PC-3 (cell line): ENCODE measurements around the gene NKD2. TPM values are rescaled to one million over a fixed set of nuclear protein-coding genes. Genes with fewer than 3 reads are reported as not detected.

Experiments
- ATAC-seq: fragments of 200-7000 bp; cut with Tn5 transposase; 2 replicates; pipeline ENCODE4 v1.9.1; 2020; ENCODE audit warnings: mild to moderate bottlenecking, moderate library complexity
- BruUV-seq: library from RNA; stranded (reverse); fragments of 400-500 nt; replicated peaks from 2 replicates; lab custom pipeline; 2021; lab: Mats Ljungman, UMichigan
- CTCF ChIA-PET: fragments of 300-600 bp; sonication (Branson Sonifier 250); formaldehyde crosslinking; loops from one replicate; lab custom pipeline; 2022; ENCODE audit warnings: antibody characterized with exemption; lab: Charles Lee
- POLR2A ChIA-PET: fragments of 300-600 bp; sonication (Branson Sonifier 250); formaldehyde crosslinking; loops from one replicate; lab custom pipeline; 2022; ENCODE audit warnings: antibody characterized with exemption; ENCODE audit not compliant: unreplicated experiment; lab: Charles Lee
- DNase-seq: peaks from one replicate; pipeline ENCODE4 v3.0.0-alpha.2; 2015
- H2AFZ ChIP-seq: fragments of 300-600 bp; sonication (generic); 2 replicates; pipeline ENCODE4 v1.6.0; 2016; ENCODE audit warnings: antibody characterized with exemption, low read length
- H3F3A ChIP-seq: fragments of 300-600 bp; sonication (generic); one replicate; pipeline ENCODE4 v1.6.0; 2017; ENCODE audit warnings: antibody characterized with exemption, low read length, control low read depth, mild to moderate bottlenecking; ENCODE audit not compliant: unreplicated experiment
- H3K27ac ChIP-seq: fragments of 300-600 bp; sonication (generic); 2 replicates; pipeline ENCODE4 v1.5.1; 2016; ENCODE audit warnings: mild to moderate bottlenecking, low read length
- H3K27me3 ChIP-seq: fragments of 300-600 bp; sonication (generic); 2 replicates; pipeline ENCODE4 v1.6.1; 2016; ENCODE audit warnings: low read length, mixed read lengths
- H3K36me3 ChIP-seq: fragments of 300-600 bp; sonication (generic); 2 replicates; pipeline ENCODE4 v1.6.1; 2016; ENCODE audit warnings: low read depth, mixed run types, low read length, mixed read lengths
- H3K4me1 ChIP-seq: fragments of 300-600 bp; sonication (generic); 2 replicates; pipeline ENCODE4 v1.5.1; 2016; ENCODE audit warnings: low read length; ENCODE audit not compliant: insufficient read depth
- H3K4me2 ChIP-seq: fragments of 300-600 bp; sonication (generic); 2 replicates; pipeline ENCODE4 v1.6.0; 2016; ENCODE audit warnings: low read length
- H3K4me3 ChIP-seq: fragments of 300-600 bp; sonication (generic); 2 replicates; pipeline ENCODE4 v1.5.1; 2016; ENCODE audit warnings: mild to moderate bottlenecking, low read length, mixed read lengths
- H3K79me2 ChIP-seq: fragments of 300-600 bp; sonication (generic); 2 replicates; pipeline ENCODE4 v1.6.1; 2017; ENCODE audit warnings: low read length, mixed read lengths
- H3K9ac ChIP-seq: fragments of 300-600 bp; sonication (generic); 2 replicates; pipeline ENCODE4 v1.6.0; 2016; ENCODE audit warnings: mild to moderate bottlenecking, low read length
- H3K9me2 ChIP-seq: fragments of 300-600 bp; sonication (generic); replicated peaks from 2 replicates; pipeline ENCODE4 v1.6.1; 2016; ENCODE audit warnings: mixed run types, low read length, mixed read lengths
- H3K9me3 ChIP-seq: fragments of 300-600 bp; sonication (generic); 2 replicates; pipeline ENCODE4 v1.6.1; 2016; ENCODE audit warnings: low read length, mixed read lengths
- H4K20me1 ChIP-seq: fragments of 300-600 bp; sonication (generic); 2 replicates; pipeline ENCODE4 v1.6.1; 2016; ENCODE audit warnings: low read length, mixed read lengths
- EZH2 ChIP-seq: fragments of 300-600 bp; sonication (generic); IDR thresholded peaks from one replicate; pipeline ENCODE4 v1.6.1; 2017; ENCODE audit warnings: antibody characterized with exemption, mild to moderate bottlenecking, low read length; ENCODE audit not compliant: unreplicated experiment
- EZH2phosphoT487 ChIP-seq: fragments of 300-600 bp; sonication (generic); IDR thresholded peaks from 2 replicates; pipeline ENCODE4 v1.6.1; 2018; ENCODE audit warnings: mild to moderate bottlenecking, antibody characterized with exemption, low read length, borderline replicate concordance
- intact Hi-C: fragments of 100-400 bp; cut with micrococcal nuclease; formaldehyde crosslinking; loops from 2 replicates; pipeline ENCODE4 v1.9.0; 2023
- total RNA-seq: library from RNA; depleted of rRNA; stranded (reverse); fragments of >200 nt; gene quantifications from 2 replicates; pipeline ENCODE4 v1.2.3, GENCODE V29; 2014
- TF ChIP-seq, protein P1 (sequence below): fragments of 300-600 bp; sonication (generic); conservative IDR thresholded peaks from 2 replicates; pipeline ENCODE4 v1.5.1; 2017; ENCODE audit warnings: antibody characterized with exemption, low read depth, mild to moderate bottlenecking, low read length

The NKD2 gene
- total RNA-seq, 1 experiment from 2014 or later: 1.6 TPM

DNA sequence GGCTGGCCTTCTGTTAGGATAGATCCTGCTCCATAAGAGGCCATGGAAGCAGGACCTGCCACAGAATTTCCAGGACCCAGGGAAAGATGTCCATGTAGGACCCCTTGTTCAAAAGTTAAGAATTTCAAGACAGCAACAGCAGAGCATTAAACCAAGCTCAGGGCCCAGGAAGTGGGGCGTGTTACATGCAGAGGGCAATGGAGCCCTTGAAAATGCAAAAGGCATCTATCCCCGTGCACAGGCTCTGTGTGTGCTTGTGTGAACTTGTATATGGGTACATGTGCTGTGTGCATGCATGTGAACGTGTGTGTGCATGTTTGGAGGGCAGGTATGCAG is 14.4 kb upstream of the NKD2 start:
- Histone ChIP-seq H3K4me1 (no peaks in the 10 kb centered on the region), H3K4me2 (no peak overlapping the region), H2AFZ (no peak overlapping the region), H3K9ac (no peak overlapping the region), H3K36me3 (no peaks in the 10 kb centered on the region), H3K9me3 (no peaks in the 10 kb centered on the region), H3K79me2 (no peaks in the 10 kb centered on the region), H3F3A (no peaks in the 10 kb centered on the region), H4K20me1 (no peaks in the 10 kb centered on the region), H3K4me3 (no peak overlapping the region), H3K9me2 (no peaks in the 10 kb centered on the region), H3K27ac (no peak overlapping the region), H3K27me3 (peaks cover 26% of the 10 kb centered on the region)
- CTCF ChIA-PET: no interaction called here
- intact Hi-C loops: no loop called here
- no peak for ATAC-seq
- no peak for DNase-seq
- TF ChIP-seq EZH2 (no peak), EZH2phosphoT487 (no peak)
- TF ChIP-seq, protein P1, sequence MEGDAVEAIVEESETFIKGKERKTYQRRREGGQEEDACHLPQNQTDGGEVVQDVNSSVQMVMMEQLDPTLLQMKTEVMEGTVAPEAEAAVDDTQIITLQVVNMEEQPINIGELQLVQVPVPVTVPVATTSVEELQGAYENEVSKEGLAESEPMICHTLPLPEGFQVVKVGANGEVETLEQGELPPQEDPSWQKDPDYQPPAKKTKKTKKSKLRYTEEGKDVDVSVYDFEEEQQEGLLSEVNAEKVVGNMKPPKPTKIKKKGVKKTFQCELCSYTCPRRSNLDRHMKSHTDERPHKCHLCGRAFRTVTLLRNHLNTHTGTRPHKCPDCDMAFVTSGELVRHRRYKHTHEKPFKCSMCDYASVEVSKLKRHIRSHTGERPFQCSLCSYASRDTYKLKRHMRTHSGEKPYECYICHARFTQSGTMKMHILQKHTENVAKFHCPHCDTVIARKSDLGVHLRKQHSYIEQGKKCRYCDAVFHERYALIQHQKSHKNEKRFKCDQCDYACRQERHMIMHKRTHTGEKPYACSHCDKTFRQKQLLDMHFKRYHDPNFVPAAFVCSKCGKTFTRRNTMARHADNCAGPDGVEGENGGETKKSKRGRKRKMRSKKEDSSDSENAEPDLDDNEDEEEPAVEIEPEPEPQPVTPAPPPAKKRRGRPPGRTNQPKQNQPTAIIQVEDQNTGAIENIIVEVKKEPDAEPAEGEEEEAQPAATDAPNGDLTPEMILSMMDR: no peak
- POLR2A ChIA-PET: no interaction called here
- BruUV-seq: no TSS peak

DNA sequence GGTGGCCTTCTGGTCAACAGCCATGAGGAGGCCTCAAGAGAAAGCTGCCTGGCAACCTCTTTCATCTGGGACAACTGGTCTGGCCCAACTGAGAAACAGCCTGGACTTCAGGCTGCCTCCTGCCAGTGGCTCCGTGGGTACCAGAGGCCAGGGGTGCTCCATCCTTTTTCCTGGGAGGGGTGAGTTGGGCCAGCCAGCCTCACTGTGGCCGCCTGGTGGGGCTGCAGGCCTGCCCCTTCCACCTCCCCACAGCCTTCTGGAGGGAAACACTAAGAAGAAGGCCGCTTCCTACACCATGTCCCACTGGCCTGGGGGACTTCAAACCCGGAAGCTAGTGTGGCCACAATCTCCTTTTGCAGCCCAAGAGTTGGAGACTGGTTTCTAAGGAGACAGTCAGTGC is 13.8 kb upstream of the NKD2 start:
- no peak overlapping the region for H3K4me3 ChIP-seq
- H3K9ac ChIP-seq: no peak overlapping the region
- H3K4me1 ChIP-seq: no peaks in the 10 kb centered on the region
- no peaks in the 10 kb centered on the region for H3K9me3 ChIP-seq
- H4K20me1 ChIP-seq: no peaks in the 10 kb centered on the region
- TF ChIP-seq EZH2phosphoT487: no peak
- TF ChIP-seq, protein P1: no peak
- TF ChIP-seq EZH2: no peak
- H3K9me2 ChIP-seq: no peaks in the 10 kb centered on the region
- no peak overlapping the region for H2AFZ ChIP-seq
- H3K27ac ChIP-seq: no peak overlapping the region
- H3K36me3 ChIP-seq: no peaks in the 10 kb centered on the region
- H3K79me2 ChIP-seq: no peaks in the 10 kb centered on the region
- intact Hi-C loops: no loop called here
- ChIA-PET POLR2A (no interaction called here), CTCF (no interaction called here)
- no peaks in the 10 kb centered on the region for H3F3A ChIP-seq
- DNase-seq (no peak), ATAC-seq (no peak)
- no peak overlapping the region for H3K4me2 ChIP-seq
- BruUV-seq: no TSS peak
- peaks cover 28% of the 10 kb centered on the region for H3K27me3 ChIP-seq

DNA sequence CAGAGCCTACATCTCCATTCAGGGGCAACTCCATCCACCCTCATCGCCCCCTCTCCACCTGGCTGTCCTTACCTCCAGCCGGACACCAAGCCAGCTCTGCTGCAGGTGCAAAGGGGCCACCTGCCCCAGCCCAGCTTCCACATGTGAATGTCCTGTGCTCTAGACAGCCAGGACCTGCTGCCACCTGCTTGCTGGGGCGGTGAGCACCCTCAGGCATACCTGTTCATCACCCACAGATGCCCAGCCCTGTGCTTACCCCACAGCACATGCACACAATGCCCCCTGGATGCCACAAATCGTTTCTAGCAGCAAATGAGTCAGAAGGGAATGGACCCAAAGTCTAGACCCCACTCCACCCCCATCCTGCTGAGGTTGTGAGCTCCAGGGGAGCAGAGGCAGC is 13.3 kb upstream of the NKD2 start:
- Histone ChIP-seq H3K9ac (no peak overlapping the region), H3K4me1 (no peaks in the 10 kb centered on the region), H3K4me2 (no peak overlapping the region), H3K9me2 (no peaks in the 10 kb centered on the region), H3K9me3 (no peaks in the 10 kb centered on the region), H3K27me3 (peaks cover 28% of the 10 kb centered on the region), H3K79me2 (no peaks in the 10 kb centered on the region), H3K4me3 (no peak overlapping the region), H2AFZ (no peak overlapping the region), H3K27ac (no peak overlapping the region), H3F3A (no peaks in the 10 kb centered on the region), H4K20me1 (no peaks in the 10 kb centered on the region), H3K36me3 (no peaks in the 10 kb centered on the region)
- TF ChIP-seq EZH2 (no peak), EZH2phosphoT487 (no peak)
- TF ChIP-seq, protein P1: no peak
- CTCF ChIA-PET: interaction anchor here (1.1 kb wide), 1 partner anchor 72 kb away, joined by 3 read pairs; no protein-coding TSS in a partner anchor
- DNase-seq (no peak), ATAC-seq (no peak)
- intact Hi-C loops: no loop called here
- no TSS peak for BruUV-seq
- POLR2A ChIA-PET: no interaction called here
